Endothelial cell of umbilical vein (primary cell): ENCODE data around the gene C21orf58. TPM values are rescaled to one million over a fixed set of nuclear protein-coding genes. Genes with fewer than 3 reads are reported as not detected.

Experiments used
- BruUV-seq: library from RNA; stranded (reverse); fragments of 400-500 nt; replicated peaks from 2 replicates; lab custom pipeline; 2021; lab: Mats Ljungman, UMichigan
- CTCF ChIA-PET: fragments of 300-600, 350-600 bp; sonication (Branson Sonifier 250); formaldehyde crosslinking; loops from one replicate; lab custom pipeline; 2021; ENCODE audit warnings: antibody characterized with exemption, inconsistent platforms; lab: Charles Lee
- POLR2A ChIA-PET: fragments of 300-600, 350-600 bp; sonication (Branson Sonifier 250); formaldehyde crosslinking; loops from one replicate; lab custom pipeline; 2021; ENCODE audit warnings: antibody characterized with exemption, inconsistent platforms; lab: Charles Lee
- DNase-seq: peaks from one replicate; pipeline ENCODE4 v3.0.0-alpha.2; 2011; ENCODE audit warnings: low read depth, low spot score
- FAIRE-seq: peaks from 2 replicates; lab custom pipeline; 2011; peaks lifted over from hg19 to GRCh38; lab: Jason Lieb, UNC
- H2AFZ ChIP-seq: 2 replicates; pipeline ENCODE4 v1.6.0; 2012; ENCODE audit warnings: low read depth, low read length, control low read depth, inconsistent platforms
- H3K27ac ChIP-seq: 2 replicates; pipeline ENCODE4 v1.5.1; 2011; ENCODE audit warnings: low read depth, mild to moderate bottlenecking, control low read depth, low read length, moderate library complexity; ENCODE audit not compliant: insufficient read depth
- H3K27me3 ChIP-seq, 2 experiments: 2 replicates each; pipeline versions ENCODE4 v1.6.0 to v1.6.1; 2011; ENCODE audit warnings: low read length in 2 of 2, mixed read lengths in 1 of 2; ENCODE audit not compliant: control insufficient read depth in 2 of 2, insufficient read depth in 2 of 2
- H3K36me3 ChIP-seq, 2 experiments: 2 replicates in 1 of 2; 3 replicates in 1 of 2; pipeline ENCODE4 v1.5.1; 2011; ENCODE audit warnings: low read length in 2 of 2, mild to moderate bottlenecking in 1 of 2, moderate library complexity in 1 of 2; ENCODE audit not compliant: control insufficient read depth in 2 of 2, insufficient read depth in 2 of 2; ENCODE audit errors: extremely low read depth in 1 of 2
- H3K4me1 ChIP-seq: 3 replicates; pipeline ENCODE4 v1.5.1; 2011; ENCODE audit warnings: mild to moderate bottlenecking, low read length; ENCODE audit not compliant: control insufficient read depth, insufficient read depth; ENCODE audit errors: extremely low read depth
- H3K4me2 ChIP-seq: 2 replicates; pipeline ENCODE4 v1.6.1; 2011; ENCODE audit warnings: low read length, control low read depth, mixed read lengths; ENCODE audit not compliant: insufficient read depth
- H3K4me3 ChIP-seq, 3 experiments: fragments of 200-600 bp in 1 of 3; sonication (generic), shearing (Covaris generic) in 1 of 3; replicated peaks in 1 of 3; 2 replicates each; pipeline ENCODE4 v1.5.1; 2011 to 2016; ENCODE audit warnings: control low read depth in 3 of 3, low read length in 3 of 3, mild to moderate bottlenecking in 2 of 3, inconsistent platforms in 1 of 3, low read depth in 1 of 3, moderate library complexity in 1 of 3; ENCODE audit not compliant: insufficient read depth in 1 of 3
- H3K79me2 ChIP-seq: 2 replicates; pipeline ENCODE4 v1.6.0; 2012; ENCODE audit warnings: low read length, inconsistent platforms; ENCODE audit not compliant: control insufficient read depth, insufficient read depth
- H3K9ac ChIP-seq: replicated peaks from 2 replicates; pipeline ENCODE3; 2011; ENCODE audit warnings: low read length, control low read depth; ENCODE audit not compliant: insufficient read depth; ENCODE audit errors: extremely low read depth
- H3K9me1 ChIP-seq: replicated peaks from 3 replicates; pipeline ENCODE4 v1.6.0; 2011; ENCODE audit warnings: mild to moderate bottlenecking, low read length; ENCODE audit not compliant: control insufficient read depth, insufficient read depth; ENCODE audit errors: extremely low read depth
- H3K9me3 ChIP-seq: replicated peaks from 2 replicates; pipeline ENCODE4 v1.5.1; 2012; ENCODE audit warnings: low read length, inconsistent platforms; ENCODE audit not compliant: control insufficient read depth, insufficient read depth
- H4K20me1 ChIP-seq: replicated peaks from 2 replicates; pipeline ENCODE3; 2011; ENCODE audit warnings: mild to moderate bottlenecking, low read length; ENCODE audit not compliant: control insufficient read depth, insufficient read depth; ENCODE audit errors: extremely low read depth
- GATA2 ChIP-seq: IDR thresholded peaks from 2 replicates; pipeline ENCODE4 v1.7.0; 2011; ENCODE audit warnings: low read depth, mild to moderate bottlenecking, moderate library complexity, mixed read lengths, low read length; ENCODE audit not compliant: insufficient read length, insufficient read depth
- JUN ChIP-seq: IDR thresholded peaks from 2 replicates; pipeline ENCODE4 v1.6.1; 2011; ENCODE audit warnings: borderline replicate concordance, low read depth; ENCODE audit not compliant: insufficient read length, insufficient read depth
- MYC ChIP-seq: IDR thresholded peaks from one replicate; pipeline ENCODE4 v1.6.1; 2011; ENCODE audit warnings: mild to moderate bottlenecking, low read depth, low read length
- POLR2A ChIP-seq: IDR thresholded peaks from 2 replicates; pipeline ENCODE4 v1.6.1; 2012; ENCODE audit warnings: low read depth, mild to moderate bottlenecking, control low read depth, low read length
- POLR2AphosphoS5 ChIP-seq: IDR thresholded peaks from 2 replicates; pipeline ENCODE4 v1.6.1; 2012; ENCODE audit warnings: low read depth, mild to moderate bottlenecking, control low read depth, low read length, moderate library complexity; ENCODE audit not compliant: insufficient read depth
- dilution Hi-C: fragments of 300-500 bp; cut with MboI; formaldehyde crosslinking; loops from one replicate; pipeline ENCODE4 v1.15.0; 2019; ENCODE audit warnings: low sequenced_read_pairs; ENCODE audit not compliant: extremely low pct_ligation_motif_present
- intact Hi-C: fragments of 100-400 bp; cut with micrococcal nuclease; formaldehyde crosslinking; loops from one replicate; pipeline ENCODE4 v1.10.0; 2022
- polyA plus RNA-seq, 4 experiments: library from polyadenylated mRNA; depleted of rRNA in 3 of 4; stranded (reverse) in 3 of 4; unstranded in 1 of 4; fragments of >200 nt; gene quantifications; 2 replicates each; pipeline versions ENCODE4 v1.2.1 to v1.2.3, GENCODE V29; 2011 to 2012; ENCODE audit warnings: missing spikeins in 1 of 4
- total RNA-seq: library from RNA; stranded (reverse); gene quantifications from 2 replicates; pipeline ENCODE4 v1.2.3, GENCODE V29; 2021
- TF ChIP-seq, protein P1 (sequence below), 2 donors: IDR thresholded peaks; 1 replicate in 1 of 2; 2 replicates in 1 of 2; pipeline ENCODE4 v1.5.1; 2011; ENCODE audit warnings: low read length in 2 of 2, mild to moderate bottlenecking in 2 of 2, moderate library complexity in 2 of 2, control low read depth in 1 of 2, inconsistent platforms in 1 of 2, low read depth in 1 of 2; ENCODE audit not compliant: insufficient read depth in 1 of 2; ENCODE audit errors: extremely low read depth in 1 of 2

The C21orf58 gene
- total and polyA plus RNA-seq, 2 donors (not counting 3 experiments of a cell fraction or from before 2014, with no cell fraction given): 6.0 to 24.3 TPM

DNA sequence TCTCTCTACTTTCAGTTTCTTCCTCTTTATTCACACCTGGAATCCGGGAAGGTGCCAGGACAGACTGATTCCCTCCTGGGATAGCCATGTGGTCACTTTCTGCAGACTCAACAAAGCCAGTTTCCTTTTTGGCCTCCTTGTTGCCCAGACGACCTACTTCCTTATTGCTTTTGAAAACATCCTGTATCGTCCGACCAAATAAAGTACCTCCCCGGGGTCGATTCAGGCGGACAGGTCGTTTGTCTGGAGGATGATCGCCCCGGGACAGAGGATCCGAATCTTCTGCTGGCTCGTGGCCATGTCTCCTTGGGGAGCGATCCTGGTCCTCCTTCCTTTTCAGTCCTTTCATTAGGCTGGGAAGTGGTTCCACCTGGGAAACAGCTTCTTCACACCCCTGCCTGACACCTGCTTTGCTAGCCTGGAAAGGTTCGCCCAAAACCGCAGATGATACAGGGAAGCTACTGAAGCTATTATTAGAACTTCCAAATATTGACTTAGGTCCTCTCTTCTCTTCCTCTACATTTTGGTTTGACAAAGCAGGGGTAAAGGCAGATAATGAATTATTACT is 39.5 kb downstream of the C21orf58 start:
- POLR2A ChIA-PET: interaction anchor here (1.4 kb wide), 1 partner anchor 39 kb away, joined by 3 read pairs; no protein-coding TSS in a partner anchor
- peak overlapping the region; percentile 83 for H3K4me2 ChIP-seq
- peaks cover 0 to 15% of the 10 kb centered on the region in 2 experiments for H3K36me3 ChIP-seq
- DNase-seq: peak; percentile 51
- no peaks in the 10 kb centered on the region for H3K27me3 ChIP-seq
- no peak for TF ChIP-seq POLR2AphosphoS5
- no peak for TF ChIP-seq MYC
- TF ChIP-seq GATA2: no peak
- TF ChIP-seq, protein P1, sequence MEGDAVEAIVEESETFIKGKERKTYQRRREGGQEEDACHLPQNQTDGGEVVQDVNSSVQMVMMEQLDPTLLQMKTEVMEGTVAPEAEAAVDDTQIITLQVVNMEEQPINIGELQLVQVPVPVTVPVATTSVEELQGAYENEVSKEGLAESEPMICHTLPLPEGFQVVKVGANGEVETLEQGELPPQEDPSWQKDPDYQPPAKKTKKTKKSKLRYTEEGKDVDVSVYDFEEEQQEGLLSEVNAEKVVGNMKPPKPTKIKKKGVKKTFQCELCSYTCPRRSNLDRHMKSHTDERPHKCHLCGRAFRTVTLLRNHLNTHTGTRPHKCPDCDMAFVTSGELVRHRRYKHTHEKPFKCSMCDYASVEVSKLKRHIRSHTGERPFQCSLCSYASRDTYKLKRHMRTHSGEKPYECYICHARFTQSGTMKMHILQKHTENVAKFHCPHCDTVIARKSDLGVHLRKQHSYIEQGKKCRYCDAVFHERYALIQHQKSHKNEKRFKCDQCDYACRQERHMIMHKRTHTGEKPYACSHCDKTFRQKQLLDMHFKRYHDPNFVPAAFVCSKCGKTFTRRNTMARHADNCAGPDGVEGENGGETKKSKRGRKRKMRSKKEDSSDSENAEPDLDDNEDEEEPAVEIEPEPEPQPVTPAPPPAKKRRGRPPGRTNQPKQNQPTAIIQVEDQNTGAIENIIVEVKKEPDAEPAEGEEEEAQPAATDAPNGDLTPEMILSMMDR (IDR thresholded peaks at IDR 0.05; ENCODE audit: extremely low read depth in 1 of 2, insufficient read depth in 1 of 2, low read depth in 1 of 2, low read length in 2 of 2): no peak
- no peak for TF ChIP-seq JUN
- TF ChIP-seq POLR2A: no peak
- no peak for FAIRE-seq
- no peaks in the 10 kb centered on the region for H3K9me3 ChIP-seq
- H4K20me1 ChIP-seq: no peaks in the 10 kb centered on the region
- H3K9me1 ChIP-seq: no peaks in the 10 kb centered on the region
- H3K9ac ChIP-seq: no peak overlapping the region
- H2AFZ ChIP-seq: no peak overlapping the region
- peak overlapping the region in 2 of 3 experiments; percentile 1 to 24 for H3K4me3 ChIP-seq
- dilution Hi-C loops: no loop called here
- intact Hi-C loops: loop anchor here (2.0 kb wide), 1 partner anchor 55 kb away; the partner anchor contains the start of gene LSS
- H3K79me2 ChIP-seq: peaks cover 50% of the 10 kb centered on the region
- BruUV-seq: no TSS peak
- H3K27ac ChIP-seq: peak overlapping the region; percentile 13
- H3K4me1 ChIP-seq: peaks cover 33% of the 10 kb centered on the region
- CTCF ChIA-PET: interaction anchor here (0.6 to 3.0 kb wide), 5 partner anchors 27 to 140 kb away, joined by 3 to 14 read pairs (median 4); a partner anchor contains a TSS
